Measurements from ENCODE around the gene GBX1. TPM values are rescaled to one million over a fixed set of nuclear protein-coding genes. Genes with fewer than 3 reads are reported as not detected.

GBX1 gene
- total RNA-seq, 2 experiments from 2014 or later = not detected

DNA sequence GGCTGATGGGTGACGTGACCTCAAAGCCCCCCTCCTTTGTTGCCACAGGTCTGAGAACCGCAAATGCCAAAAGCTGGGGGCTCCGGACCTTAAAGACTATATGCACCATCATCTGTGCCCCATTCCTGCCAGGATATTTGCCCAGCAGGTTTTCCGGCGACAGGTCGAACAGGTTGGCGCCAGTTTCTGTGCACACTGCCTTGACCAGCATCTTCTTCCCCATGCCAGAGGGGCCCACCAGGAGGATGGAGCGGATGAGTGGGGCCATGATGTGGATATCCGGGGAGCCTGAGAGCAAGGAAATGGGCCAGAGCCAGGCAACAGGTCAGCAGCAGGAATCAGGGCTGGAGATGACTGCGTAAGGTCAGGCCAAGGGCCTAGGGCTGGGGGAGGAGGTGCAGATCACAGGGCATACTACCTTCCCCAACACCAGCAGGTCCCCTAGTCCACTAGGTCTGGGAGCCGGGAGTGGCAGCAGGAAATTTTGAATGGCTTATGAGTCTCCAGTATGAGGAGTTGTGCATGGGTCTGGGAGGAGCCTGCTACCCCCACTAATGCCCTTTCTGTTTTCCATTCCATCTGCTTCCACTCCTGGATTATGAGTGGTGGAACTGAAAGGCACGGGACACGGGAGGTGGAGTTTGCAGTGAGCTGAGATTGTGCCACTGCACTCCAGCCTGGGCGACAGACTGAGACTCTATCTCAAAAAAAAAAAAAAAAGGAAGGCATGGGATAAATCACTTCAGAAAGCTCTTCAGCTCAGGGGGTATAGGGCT lies 25.9 kb upstream of the GBX1 start:
- H4K20me1 ChIP-seq (ENCODE audit: insufficient read depth, low read length) = no peaks in the 10 kb centered on the region
- H2AFZ ChIP-seq (ENCODE audit: low read length) = no peak overlapping the region
- no peak for DNase-seq (ENCODE audit: low spot score)
- H3K27ac ChIP-seq (ENCODE audit: low read depth, low read length, poor library complexity, severe bottlenecking) = no peak overlapping the region
- H3K4me2 ChIP-seq (ENCODE audit: low read length) = no peak overlapping the region
- H3K9me2 ChIP-seq (ENCODE audit: insufficient read depth, low read length) = no peaks in the 10 kb centered on the region
- POLR2A ChIA-PET = no interaction called here
- CTCF ChIA-PET (ENCODE audit: unreplicated experiment) = no interaction called here
- H3K36me3 ChIP-seq (ENCODE audit: insufficient read depth, low read length) = no peaks in the 10 kb centered on the region
- H3K79me2 ChIP-seq (ENCODE audit: insufficient read depth, low read depth, low read length) = no peaks in the 10 kb centered on the region
- no TSS peak for BruUV-seq (replicated peaks)
- H3K9me3 ChIP-seq (ENCODE audit: low read length) = no peaks in the 10 kb centered on the region
- no peak overlapping the region for H3K4me3 ChIP-seq (ENCODE audit: low read depth, low read length, poor library complexity, severe bottlenecking)
- intact Hi-C loops (cut with micrococcal nuclease; ENCODE audit: unreplicated experiment) = no loop called here
- TF ChIP-seq, protein P1, sequence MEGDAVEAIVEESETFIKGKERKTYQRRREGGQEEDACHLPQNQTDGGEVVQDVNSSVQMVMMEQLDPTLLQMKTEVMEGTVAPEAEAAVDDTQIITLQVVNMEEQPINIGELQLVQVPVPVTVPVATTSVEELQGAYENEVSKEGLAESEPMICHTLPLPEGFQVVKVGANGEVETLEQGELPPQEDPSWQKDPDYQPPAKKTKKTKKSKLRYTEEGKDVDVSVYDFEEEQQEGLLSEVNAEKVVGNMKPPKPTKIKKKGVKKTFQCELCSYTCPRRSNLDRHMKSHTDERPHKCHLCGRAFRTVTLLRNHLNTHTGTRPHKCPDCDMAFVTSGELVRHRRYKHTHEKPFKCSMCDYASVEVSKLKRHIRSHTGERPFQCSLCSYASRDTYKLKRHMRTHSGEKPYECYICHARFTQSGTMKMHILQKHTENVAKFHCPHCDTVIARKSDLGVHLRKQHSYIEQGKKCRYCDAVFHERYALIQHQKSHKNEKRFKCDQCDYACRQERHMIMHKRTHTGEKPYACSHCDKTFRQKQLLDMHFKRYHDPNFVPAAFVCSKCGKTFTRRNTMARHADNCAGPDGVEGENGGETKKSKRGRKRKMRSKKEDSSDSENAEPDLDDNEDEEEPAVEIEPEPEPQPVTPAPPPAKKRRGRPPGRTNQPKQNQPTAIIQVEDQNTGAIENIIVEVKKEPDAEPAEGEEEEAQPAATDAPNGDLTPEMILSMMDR (conservative IDR thresholded peaks at IDR 0.05; ENCODE audit: low read length) = no peak
- TF ChIP-seq EZH2phosphoT487 (IDR thresholded peaks at IDR 0.05; ENCODE audit: borderline replicate concordance, low read depth, low read length) = no peak
- no peaks in the 10 kb centered on the region for H3K4me1 ChIP-seq (ENCODE audit: insufficient read depth, low read length, poor library complexity, severe bottlenecking)

DNA sequence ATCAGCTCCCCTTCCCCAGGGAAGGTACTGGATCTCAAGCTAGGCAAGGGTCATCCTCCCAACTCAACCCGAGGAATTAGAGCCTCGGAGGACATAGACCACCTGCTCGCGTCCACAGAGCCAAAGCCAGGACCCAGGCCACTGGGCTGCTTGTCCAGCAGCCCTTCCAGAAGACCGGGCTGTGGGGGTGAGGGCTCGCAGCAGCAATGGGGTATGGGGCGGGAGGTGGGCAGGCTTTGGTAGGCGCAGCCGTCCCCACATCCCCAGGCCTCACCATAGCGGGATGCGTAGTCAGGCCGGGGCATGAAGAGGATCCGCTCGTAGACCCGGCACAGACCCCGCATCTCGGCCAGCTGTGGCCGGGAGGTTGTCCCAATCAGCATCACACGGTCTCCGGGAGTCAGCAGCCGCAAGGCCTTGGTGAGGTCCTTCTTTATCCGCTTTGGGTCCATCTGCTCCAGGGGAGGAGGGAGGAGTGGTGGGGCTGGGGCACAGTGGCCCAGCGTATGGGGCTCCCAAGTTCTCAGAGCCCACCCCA lies 24.6 kb upstream of the GBX1 start:
- Histone ChIP-seq H3K4me2 (ENCODE audit: low read length) (no peak overlapping the region), H3K9me2 (ENCODE audit: insufficient read depth, low read length) (no peaks in the 10 kb centered on the region), H3K27ac (ENCODE audit: low read depth, low read length, poor library complexity, severe bottlenecking) (no peak overlapping the region), H3K79me2 (ENCODE audit: insufficient read depth, low read depth, low read length) (no peaks in the 10 kb centered on the region), H3K36me3 (ENCODE audit: insufficient read depth, low read length) (no peaks in the 10 kb centered on the region), H3K4me3 (ENCODE audit: low read depth, low read length, poor library complexity, severe bottlenecking) (no peak overlapping the region), H2AFZ (ENCODE audit: low read length) (no peak overlapping the region), H4K20me1 (ENCODE audit: insufficient read depth, low read length) (no peaks in the 10 kb centered on the region), H3K9me3 (ENCODE audit: low read length) (no peaks in the 10 kb centered on the region), H3K4me1 (ENCODE audit: insufficient read depth, low read length, poor library complexity, severe bottlenecking) (peaks cover 7% of the 10 kb centered on the region)
- BruUV-seq (replicated peaks) = no TSS peak
- ChIA-PET CTCF (ENCODE audit: unreplicated experiment) (no interaction called here), POLR2A (no interaction called here)
- intact Hi-C loops (cut with micrococcal nuclease; ENCODE audit: unreplicated experiment) = no loop called here
- DNase-seq (ENCODE audit: low spot score) = no peak
- TF ChIP-seq EZH2phosphoT487 (IDR thresholded peaks at IDR 0.05; ENCODE audit: borderline replicate concordance, low read depth, low read length) = no peak
- TF ChIP-seq, protein P1 (conservative IDR thresholded peaks at IDR 0.05; ENCODE audit: low read length) = no peak

DNA sequence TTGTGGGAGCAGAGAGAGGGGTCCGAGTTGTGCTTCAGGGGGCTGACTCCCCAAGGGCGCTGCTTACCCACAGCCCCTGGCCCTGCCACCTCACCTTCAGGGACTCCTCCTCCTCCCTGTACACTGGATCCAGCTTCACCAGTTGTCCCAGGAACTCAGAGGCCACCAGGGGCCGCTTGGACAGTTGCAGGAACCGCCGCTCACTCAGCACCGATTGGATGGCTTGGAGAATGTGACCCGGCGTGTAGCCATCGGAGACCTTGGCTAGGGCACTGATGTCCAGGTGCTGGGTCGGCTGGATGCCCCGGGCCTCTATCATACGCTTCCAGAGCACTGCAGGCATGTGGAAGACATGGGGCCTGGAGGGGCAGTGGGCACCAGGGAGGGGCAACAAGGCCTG lies 24.1 kb upstream of the GBX1 start:
- no TSS peak for BruUV-seq (replicated peaks)

More for the DNA sequence above, 24.1 kb upstream of the GBX1 start:
- Histone ChIP-seq H2AFZ (ENCODE audit: low read length) (no peak overlapping the region), H3K4me2 (ENCODE audit: low read length) (no peak overlapping the region), H4K20me1 (ENCODE audit: insufficient read depth, low read length) (no peaks in the 10 kb centered on the region), H3K79me2 (ENCODE audit: insufficient read depth, low read depth, low read length) (no peaks in the 10 kb centered on the region), H3K9me2 (ENCODE audit: insufficient read depth, low read length) (no peaks in the 10 kb centered on the region), H3K27ac (ENCODE audit: low read depth, low read length, poor library complexity, severe bottlenecking) (no peak overlapping the region), H3K36me3 (ENCODE audit: insufficient read depth, low read length) (no peaks in the 10 kb centered on the region), H3K4me3 (ENCODE audit: low read depth, low read length, poor library complexity, severe bottlenecking) (no peak overlapping the region), H3K4me1 (ENCODE audit: insufficient read depth, low read length, poor library complexity, severe bottlenecking) (peaks cover 7% of the 10 kb centered on the region), H3K9me3 (ENCODE audit: low read length) (no peaks in the 10 kb centered on the region)
- DNase-seq (ENCODE audit: low spot score) = no peak
- ChIA-PET POLR2A (no interaction called here), CTCF (ENCODE audit: unreplicated experiment) (no interaction called here)
- intact Hi-C loops (cut with micrococcal nuclease; ENCODE audit: unreplicated experiment) = no loop called here
- TF ChIP-seq, protein P1 (conservative IDR thresholded peaks at IDR 0.05; ENCODE audit: low read length) = no peak
- no peak for TF ChIP-seq EZH2phosphoT487 (IDR thresholded peaks at IDR 0.05; ENCODE audit: borderline replicate concordance, low read depth, low read length)

Data from OCI-LY7 (cell line).